Hepatocyte (in vitro differentiated cells): ENCODE measurements around the gene ENOX1. TPM values are rescaled to one million over a fixed set of nuclear protein-coding genes. Genes with fewer than 3 reads are reported as not detected.

Experiments used
- DNase-seq: peaks from one replicate; pipeline ENCODE4 v3.0.0-alpha.2; 2016; ENCODE audit warnings: low spot score
- H2AFZ ChIP-seq: fragments of 200-600 bp; sonication (generic); 2 replicates; pipeline ENCODE4 v1.6.0; 2016; ENCODE audit warnings: antibody characterized with exemption, mild to moderate bottlenecking
- H3K27ac ChIP-seq: fragments of 200-600 bp; sonication (generic); 2 replicates; pipeline ENCODE4 v1.5.1; 2016; ENCODE audit warnings: mild to moderate bottlenecking
- H3K27me3 ChIP-seq: fragments of 200-600 bp; sonication (generic); 2 replicates; pipeline ENCODE4 v1.6.1; 2016
- H3K36me3 ChIP-seq: fragments of 200-600 bp; sonication (generic); replicated peaks from 2 replicates; pipeline ENCODE4 v1.5.1; 2016; ENCODE audit warnings: low read depth; ENCODE audit not compliant: insufficient read depth
- H3K4me1 ChIP-seq: fragments of 200-600 bp; sonication (generic); 2 replicates; pipeline ENCODE4 v1.5.1; 2016; ENCODE audit warnings: mild to moderate bottlenecking, moderate library complexity; ENCODE audit not compliant: insufficient read depth
- H3K4me2 ChIP-seq: fragments of 200-600 bp; sonication (generic); 2 replicates; pipeline ENCODE4 v1.6.0; 2016
- H3K4me3 ChIP-seq: fragments of 200-600 bp; sonication (generic); 2 replicates; pipeline ENCODE4 v1.5.1; 2016; ENCODE audit warnings: mild to moderate bottlenecking
- H3K79me2 ChIP-seq: fragments of 200-600 bp; sonication (generic); 2 replicates; pipeline ENCODE4 v1.6.0; 2017; ENCODE audit warnings: mild to moderate bottlenecking
- H3K9me2 ChIP-seq: fragments of 200-600 bp; sonication (generic); replicated peaks from 2 replicates; pipeline ENCODE4 v1.6.0; 2017; ENCODE audit warnings: mild to moderate bottlenecking; ENCODE audit not compliant: insufficient read depth
- H3K9me3 ChIP-seq: fragments of 200-600 bp; sonication (generic); 2 replicates; pipeline ENCODE4 v1.5.1; 2016; ENCODE audit warnings: low read depth, mild to moderate bottlenecking
- H4K20me1 ChIP-seq: fragments of 200-600 bp; sonication (generic); 2 replicates; pipeline ENCODE4 v1.6.0; 2016; ENCODE audit warnings: mild to moderate bottlenecking; ENCODE audit not compliant: insufficient read depth, poor library complexity, severe bottlenecking
- EZH2 ChIP-seq: fragments of 200-600 bp; sonication (generic); IDR thresholded peaks from 2 replicates; pipeline ENCODE4 v1.6.1; 2016; ENCODE audit warnings: antibody characterized with exemption, mild to moderate bottlenecking, borderline replicate concordance
- EZH2phosphoT487 ChIP-seq: fragments of 200-600 bp; sonication (generic); IDR thresholded peaks from one replicate; pipeline ENCODE4 v1.6.1; 2018; ENCODE audit warnings: antibody characterized with exemption, mild to moderate bottlenecking, low read depth, moderate library complexity; ENCODE audit not compliant: unreplicated experiment, severe bottlenecking
- WGBS: methylation state at CpG from one replicate; pipeline ENCODE4 v1.1.6; 2016; ENCODE audit warnings: low lambda C conversion rate; ENCODE audit errors: missing lambda C conversion rate; 5-methylcytosine and 5-hydroxymethylcytosine counted together
- polyA plus RNA-seq: library from polyadenylated mRNA; unstranded; fragments of >200 nt; fragmentation: Nextera tagmentation; extraction: Ambion mirVana; gene quantifications from 2 replicates; pipeline ENCODE4 v1.2.1, GENCODE V29; 2016
- total RNA-seq: library from RNA; depleted of rRNA; stranded (reverse); fragments of >200 nt; gene quantifications from 2 replicates; pipeline ENCODE4 v1.2.3, GENCODE V29; 2014
- TF ChIP-seq, protein P1 (sequence below): fragments of 200-600 bp; sonication (generic); IDR thresholded peaks from 2 replicates; pipeline ENCODE4 v1.5.1; 2016; ENCODE audit warnings: antibody characterized with exemption, mild to moderate bottlenecking; ENCODE audit not compliant: poor library complexity

ENOX1 gene
- total and polyA plus RNA-seq, 2 experiments from 2014 or later: 2.4 to 4.0 TPM

- Histone ChIP-seq H3K9me3 (no peaks in the 10 kb centered on the region), H3K9me2 (no peaks in the 10 kb centered on the region), H3K4me3 (no peak overlapping the region), H3K4me1 (no peaks in the 10 kb centered on the region), H3K36me3 (no peaks in the 10 kb centered on the region), H2AFZ (no peak overlapping the region), H4K20me1 (no peaks in the 10 kb centered on the region), H3K27ac (no peak overlapping the region), H3K27me3 (no peaks in the 10 kb centered on the region), H3K4me2 (no peak overlapping the region), H3K79me2 (no peaks in the 10 kb centered on the region)
- no peak for TF ChIP-seq EZH2phosphoT487
- TF ChIP-seq, protein P1, sequence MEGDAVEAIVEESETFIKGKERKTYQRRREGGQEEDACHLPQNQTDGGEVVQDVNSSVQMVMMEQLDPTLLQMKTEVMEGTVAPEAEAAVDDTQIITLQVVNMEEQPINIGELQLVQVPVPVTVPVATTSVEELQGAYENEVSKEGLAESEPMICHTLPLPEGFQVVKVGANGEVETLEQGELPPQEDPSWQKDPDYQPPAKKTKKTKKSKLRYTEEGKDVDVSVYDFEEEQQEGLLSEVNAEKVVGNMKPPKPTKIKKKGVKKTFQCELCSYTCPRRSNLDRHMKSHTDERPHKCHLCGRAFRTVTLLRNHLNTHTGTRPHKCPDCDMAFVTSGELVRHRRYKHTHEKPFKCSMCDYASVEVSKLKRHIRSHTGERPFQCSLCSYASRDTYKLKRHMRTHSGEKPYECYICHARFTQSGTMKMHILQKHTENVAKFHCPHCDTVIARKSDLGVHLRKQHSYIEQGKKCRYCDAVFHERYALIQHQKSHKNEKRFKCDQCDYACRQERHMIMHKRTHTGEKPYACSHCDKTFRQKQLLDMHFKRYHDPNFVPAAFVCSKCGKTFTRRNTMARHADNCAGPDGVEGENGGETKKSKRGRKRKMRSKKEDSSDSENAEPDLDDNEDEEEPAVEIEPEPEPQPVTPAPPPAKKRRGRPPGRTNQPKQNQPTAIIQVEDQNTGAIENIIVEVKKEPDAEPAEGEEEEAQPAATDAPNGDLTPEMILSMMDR: no peak
- no peak for TF ChIP-seq EZH2
- 92% methylated on average over 1 of the region's 1 CpG for WGBS
- no peak for DNase-seq
Measured at GRCh38 chr13:43558939-43559338, 227.8 kb downstream of the ENOX1 start.

GRCh38 chr13:43558326-43558725 lies 228.4 kb downstream of the ENOX1 start:
- Histone ChIP-seq H3K36me3 (no peaks in the 10 kb centered on the region), H3K9me2 (no peaks in the 10 kb centered on the region), H4K20me1 (no peaks in the 10 kb centered on the region), H3K4me1 (no peaks in the 10 kb centered on the region), H3K27ac (no peak overlapping the region), H3K27me3 (no peaks in the 10 kb centered on the region), H3K4me2 (no peak overlapping the region), H3K79me2 (no peaks in the 10 kb centered on the region), H2AFZ (no peak overlapping the region), H3K9me3 (no peaks in the 10 kb centered on the region), H3K4me3 (no peak overlapping the region)
- TF ChIP-seq EZH2 (no peak), EZH2phosphoT487 (no peak)
- TF ChIP-seq, protein P1: no peak
- no peak for DNase-seq
- WGBS: 92% methylated on average over 1 of the region's 1 CpG

- Histone ChIP-seq H3K36me3 (no peaks in the 10 kb centered on the region), H3K9me2 (no peaks in the 10 kb centered on the region), H3K79me2 (no peaks in the 10 kb centered on the region), H3K4me2 (no peak overlapping the region), H3K4me3 (no peak overlapping the region), H2AFZ (no peak overlapping the region), H3K27ac (no peak overlapping the region), H3K27me3 (no peaks in the 10 kb centered on the region), H4K20me1 (no peaks in the 10 kb centered on the region), H3K4me1 (no peaks in the 10 kb centered on the region), H3K9me3 (no peaks in the 10 kb centered on the region)
- WGBS: 96% methylated on average over 2 of the region's 2 CpGs
- TF ChIP-seq EZH2 (no peak), EZH2phosphoT487 (no peak)
- TF ChIP-seq, protein P1: no peak
- DNase-seq: no peak
Measured at GRCh38 chr13:43555667-43556066, 231.1 kb downstream of the ENOX1 start.

DNA sequence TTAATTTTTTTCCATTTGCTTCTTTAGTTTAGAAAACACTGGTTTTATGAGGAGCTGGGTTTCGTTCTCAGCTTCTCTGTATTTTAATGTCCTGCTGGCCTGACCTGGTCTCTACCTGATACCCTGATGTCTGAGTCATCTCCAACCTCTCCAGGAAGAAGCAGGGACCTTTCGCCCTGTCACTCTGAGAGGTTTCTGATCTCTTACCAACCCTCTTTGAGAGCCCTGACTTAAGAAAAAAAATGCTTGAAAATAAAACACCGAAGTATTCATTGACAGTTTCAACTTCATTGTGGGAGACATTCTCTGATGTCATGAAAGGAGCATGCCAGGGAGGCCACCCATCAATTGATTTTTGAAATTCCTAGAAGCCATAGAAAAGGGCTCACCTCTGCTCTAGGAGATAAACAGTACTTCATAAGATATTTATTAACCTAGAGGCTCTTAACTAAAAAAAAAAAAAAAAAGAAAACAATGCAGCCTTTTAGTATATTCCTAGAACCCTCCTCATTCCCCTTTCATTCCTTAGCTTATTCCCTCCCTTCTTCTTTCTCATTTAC lies 234.8 kb downstream of the ENOX1 start:
- TF ChIP-seq, protein P1: no peak
- TF ChIP-seq EZH2phosphoT487: no peak
- TF ChIP-seq EZH2: no peak
- H3K9me2 ChIP-seq: no peaks in the 10 kb centered on the region
- no peaks in the 10 kb centered on the region for H3K27me3 ChIP-seq
- no peak overlapping the region for H2AFZ ChIP-seq
- no peaks in the 10 kb centered on the region for H3K9me3 ChIP-seq
- H3K27ac ChIP-seq: no peak overlapping the region
- no peaks in the 10 kb centered on the region for H3K4me1 ChIP-seq
- H3K36me3 ChIP-seq: no peaks in the 10 kb centered on the region
- no peak for DNase-seq
- no peak overlapping the region for H3K4me2 ChIP-seq
- no peaks in the 10 kb centered on the region for H4K20me1 ChIP-seq
- no peak overlapping the region for H3K4me3 ChIP-seq
- 80% methylated on average over 3 of the region's 3 CpGs for WGBS
- H3K79me2 ChIP-seq: no peaks in the 10 kb centered on the region
